ENCODE data around the gene ZNF618.

Gene ZNF618

DNA sequence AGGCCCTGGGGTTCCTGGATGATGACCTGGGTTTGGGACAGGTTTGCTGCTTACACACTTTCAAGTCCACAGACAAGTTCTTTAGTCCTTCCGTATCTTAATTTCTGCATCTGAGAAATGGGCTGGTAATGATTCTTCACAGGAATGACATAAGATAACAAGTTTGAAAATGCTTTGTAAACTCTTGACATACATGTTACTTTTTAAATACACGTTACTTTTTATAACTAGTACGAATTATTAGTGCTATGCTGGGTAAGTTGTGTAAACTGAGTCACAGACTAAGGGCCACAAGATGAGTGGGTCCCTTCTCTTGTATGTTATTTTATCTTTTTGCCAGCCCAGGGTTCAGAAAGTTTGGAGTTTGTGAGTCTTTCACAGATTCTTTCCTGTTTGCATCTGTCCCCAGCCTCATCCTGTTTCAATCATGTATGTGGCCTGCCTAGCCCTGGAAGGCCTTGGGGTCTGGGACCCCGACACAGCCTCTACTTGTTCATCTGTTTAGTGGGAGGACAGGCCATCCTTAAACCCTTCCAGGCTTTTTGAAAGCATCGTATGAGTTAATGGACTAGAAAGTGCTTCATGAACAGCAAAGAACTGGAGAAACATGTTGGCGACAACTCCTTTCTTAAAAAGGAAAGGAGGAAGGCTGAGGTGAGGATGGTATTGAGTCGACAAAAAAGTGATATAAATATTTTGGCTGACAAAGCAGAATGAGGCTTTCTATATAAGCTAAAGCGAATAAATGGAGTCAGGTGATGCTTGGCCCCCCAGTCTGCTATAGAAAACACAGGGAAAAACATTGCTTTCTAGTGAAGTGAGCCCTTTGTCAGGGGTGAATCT is 9.3 kb downstream of the ZNF618 start:
- no peak for DNase-seq

DNA sequence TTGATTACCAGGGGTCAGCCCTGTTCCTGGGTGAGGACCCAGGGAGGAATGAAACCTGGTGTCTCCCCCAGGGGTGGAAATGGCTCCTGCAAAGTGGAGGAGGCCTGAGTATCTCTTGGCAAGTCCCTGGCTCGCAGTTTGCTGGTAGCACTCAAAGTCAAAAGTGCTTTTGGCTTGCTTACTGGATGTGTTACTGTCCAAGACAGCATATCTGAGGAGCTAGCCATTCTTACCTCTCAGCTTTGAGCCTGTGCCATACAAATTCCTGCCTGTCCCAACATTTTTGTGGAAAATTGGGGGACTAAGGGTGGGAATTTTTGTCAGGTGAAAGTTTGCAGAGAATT is 9.9 kb downstream of the ZNF618 start:
- no peak for DNase-seq

DNA sequence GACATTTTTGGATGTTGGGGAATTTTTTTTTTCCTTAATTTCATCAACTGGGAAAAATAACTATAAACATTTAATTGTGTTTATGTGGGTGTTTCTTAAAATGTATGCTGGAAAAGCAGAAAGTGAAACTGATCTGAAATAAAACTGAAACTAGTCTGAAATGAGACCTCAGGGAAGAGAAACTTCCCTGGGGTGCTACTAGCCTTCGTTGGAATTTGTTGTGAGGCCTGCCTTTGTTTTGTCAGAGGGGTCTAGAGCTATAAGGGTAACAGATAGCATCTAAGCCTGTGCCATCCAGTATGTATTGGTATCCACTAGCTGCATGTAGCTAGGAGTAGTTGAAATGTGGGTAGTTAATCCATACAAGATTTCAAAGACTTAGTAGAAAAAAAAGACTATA is 10.4 kb downstream of the ZNF618 start:
- DNase-seq, result no peak

DNA sequence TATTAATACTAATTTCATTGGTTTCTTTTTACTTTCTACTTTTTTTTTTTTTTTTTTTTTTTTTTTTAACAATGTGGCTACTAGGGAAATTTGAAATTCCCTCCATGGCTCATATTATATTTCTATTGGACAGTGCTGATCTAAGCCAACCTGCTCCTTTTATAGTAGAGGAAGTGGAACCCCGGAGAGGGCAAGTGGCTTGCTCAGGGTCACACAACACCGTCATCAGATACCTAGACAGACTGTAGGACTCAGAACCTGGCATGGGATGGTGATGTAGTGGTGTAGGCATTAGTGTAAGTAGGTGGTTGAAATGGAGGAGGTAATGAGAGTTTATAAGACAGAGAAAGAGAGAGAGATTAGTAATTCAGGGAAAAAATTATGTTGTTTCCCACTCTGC is 10.8 kb downstream of the ZNF618 start:
- DNase-seq, result no peak

DNA sequence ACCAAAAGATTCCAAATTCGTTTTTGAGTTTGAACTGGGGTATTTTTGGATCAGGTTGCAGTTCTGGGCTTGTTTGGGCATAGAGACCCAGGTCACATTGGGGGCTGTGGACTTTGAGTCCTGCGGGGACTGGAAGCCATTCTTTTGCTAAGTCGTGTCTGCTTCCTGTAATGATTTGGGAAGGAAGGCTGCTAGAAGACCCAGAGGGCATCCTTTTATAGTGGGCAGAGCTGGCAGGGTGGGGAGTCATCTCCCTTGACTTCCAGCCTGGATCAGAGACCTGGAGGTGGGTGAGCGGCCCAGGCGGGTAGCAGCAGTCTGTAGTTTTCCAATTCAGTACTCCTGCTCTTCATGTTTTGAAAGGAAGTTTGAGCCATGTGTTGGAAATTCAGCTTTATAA is 11.3 kb downstream of the ZNF618 start:
- no peak for DNase-seq

DNA sequence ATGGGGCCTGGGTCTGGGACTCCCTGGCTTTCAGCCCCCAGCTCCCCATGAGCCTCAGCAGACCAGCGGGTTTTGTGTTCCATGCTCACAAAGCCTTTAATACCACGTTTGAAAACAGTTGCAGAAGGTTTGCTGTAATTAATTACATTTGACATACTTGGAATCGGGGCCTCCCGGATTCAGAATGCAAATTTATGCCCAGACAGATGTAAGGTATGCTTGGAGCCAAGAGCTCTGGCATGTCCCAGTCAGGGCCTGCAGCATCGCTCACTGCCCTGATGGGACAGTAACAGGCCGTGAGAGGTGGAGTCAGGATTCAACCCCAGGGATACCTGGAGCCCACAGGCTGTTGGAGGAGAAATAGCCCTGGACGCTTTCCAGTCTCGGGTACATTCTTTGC is 12.2 kb downstream of the ZNF618 start:
- DNase-seq, result no peak

DNA sequence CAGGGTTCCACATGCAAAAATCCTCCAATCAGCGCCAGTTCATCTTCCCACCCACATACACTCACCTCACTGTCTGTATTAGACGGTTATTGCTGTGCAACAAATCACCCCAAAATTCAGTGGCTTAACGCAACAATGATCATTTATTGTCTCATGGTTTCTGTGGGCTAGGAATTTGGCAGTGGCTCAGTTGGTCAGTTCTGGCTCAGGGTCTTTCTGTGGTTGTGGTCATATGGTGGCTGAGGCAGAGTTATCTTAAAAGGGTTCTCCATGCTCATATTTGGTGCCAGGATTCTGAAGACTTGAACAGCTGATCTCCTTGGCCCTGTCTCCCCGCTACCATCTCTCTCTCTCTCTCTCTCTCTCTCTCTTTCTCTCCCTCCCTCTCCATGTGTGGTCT is 12.9 kb downstream of the ZNF618 start:
- no peak for DNase-seq

DNA sequence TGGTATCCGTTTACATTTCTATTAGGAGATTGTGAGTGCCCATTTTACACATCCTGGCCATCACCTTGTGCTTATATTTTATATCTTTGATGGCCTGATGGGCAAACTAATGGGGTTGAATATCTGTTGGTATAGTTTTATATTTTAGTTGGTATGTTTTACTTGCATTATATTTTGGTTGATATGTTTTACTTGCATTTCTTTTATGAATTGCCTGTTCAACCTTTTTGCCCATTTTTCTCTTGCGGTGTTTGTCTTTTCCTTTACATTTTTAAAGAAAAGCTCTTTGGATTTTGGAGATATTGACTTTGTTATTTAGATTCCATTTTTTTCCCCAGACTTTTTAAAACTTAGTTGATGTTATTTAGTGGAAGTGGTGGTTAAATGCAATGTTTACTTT is 14.6 kb downstream of the ZNF618 start:
- no peak for DNase-seq

DNA sequence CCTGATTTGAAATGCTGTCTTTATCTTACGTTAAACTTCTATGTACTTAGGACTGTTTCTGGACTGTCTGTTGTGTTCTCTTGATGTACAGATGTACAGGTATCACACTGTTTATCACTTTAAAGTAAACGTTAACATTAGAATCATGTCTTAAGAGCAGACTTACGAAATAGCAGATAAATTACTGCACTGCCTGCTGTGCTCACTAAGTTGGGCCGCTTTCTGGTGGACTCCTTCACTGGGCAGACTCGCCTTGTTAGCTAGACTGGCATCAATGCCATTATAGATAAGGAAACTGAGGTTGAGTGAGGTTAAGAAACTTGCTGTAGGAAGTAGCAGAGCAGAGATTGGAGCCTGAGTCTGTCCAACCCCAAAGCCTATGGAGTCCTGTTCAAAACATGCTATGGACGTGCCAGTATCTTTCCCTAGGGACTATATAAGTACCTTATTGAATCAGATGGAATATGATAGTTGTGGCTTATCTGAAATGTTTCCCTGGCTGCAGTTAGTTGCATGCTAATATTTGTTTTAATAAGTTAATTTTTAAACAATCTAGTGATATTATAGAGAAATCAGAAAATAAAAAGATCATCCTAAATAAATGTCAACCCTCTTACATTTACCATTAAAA is 16.9 kb downstream of the ZNF618 start:
- DNase-seq, result no peak

DNA sequence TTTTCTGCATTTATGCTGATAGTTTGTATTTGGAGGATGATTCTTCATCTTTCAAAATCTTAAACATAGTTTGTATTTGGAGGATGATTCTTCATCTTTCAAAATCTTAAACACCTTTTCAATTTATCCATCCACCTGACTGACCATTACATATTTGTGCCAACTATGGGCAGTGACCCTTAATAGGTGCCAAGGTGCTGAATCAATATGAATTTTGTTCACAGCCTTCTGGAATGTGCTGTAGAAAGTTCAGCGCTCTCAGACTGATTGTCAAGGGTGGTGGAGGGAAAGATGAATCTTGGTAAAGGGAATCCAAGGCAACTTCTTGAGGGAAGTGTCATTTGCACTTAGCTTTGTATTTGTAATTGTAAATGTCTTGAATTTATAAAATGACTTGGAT is 18.1 kb downstream of the ZNF618 start:
- no peak for DNase-seq

DNA sequence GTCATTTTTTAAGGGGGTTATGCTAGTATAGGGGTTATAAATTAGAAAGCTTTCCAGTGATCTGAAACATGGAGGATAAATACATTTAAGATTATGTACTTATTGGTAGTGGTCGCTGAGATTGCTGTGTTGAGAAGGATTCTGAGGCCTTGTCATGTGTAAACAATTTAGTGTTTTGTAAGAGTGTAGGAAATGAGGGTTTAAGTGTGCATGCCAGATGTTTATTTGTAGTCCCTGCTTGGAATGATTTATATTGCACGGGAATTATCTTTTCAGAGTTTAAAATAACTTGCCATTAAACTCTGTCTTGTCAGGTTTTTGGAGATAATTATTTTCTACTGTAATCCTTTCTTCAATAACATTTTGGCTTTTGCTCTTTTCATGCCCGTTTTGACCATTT is 19.4 kb downstream of the ZNF618 start:
- DNase-seq, result no peak

DNA sequence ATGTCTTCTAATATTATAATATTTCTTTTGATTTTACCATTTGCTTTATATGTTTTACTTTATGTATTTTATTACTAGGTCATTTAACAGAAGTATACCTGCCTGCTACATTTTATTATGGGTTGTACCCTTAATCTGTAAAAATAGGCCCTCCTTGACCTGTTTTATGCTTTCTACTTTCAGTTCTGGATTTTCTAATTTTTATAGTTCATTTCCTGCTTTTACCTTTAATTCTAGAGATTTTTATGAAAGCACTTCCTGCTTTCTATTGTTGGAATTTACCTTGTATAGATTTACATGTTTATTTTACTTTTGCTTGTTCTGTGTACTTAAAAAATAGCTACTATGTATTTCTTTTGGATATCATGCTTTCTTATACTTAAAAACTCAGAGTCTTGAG is 20.6 kb downstream of the ZNF618 start:
- DNase-seq, result no peak

DNA sequence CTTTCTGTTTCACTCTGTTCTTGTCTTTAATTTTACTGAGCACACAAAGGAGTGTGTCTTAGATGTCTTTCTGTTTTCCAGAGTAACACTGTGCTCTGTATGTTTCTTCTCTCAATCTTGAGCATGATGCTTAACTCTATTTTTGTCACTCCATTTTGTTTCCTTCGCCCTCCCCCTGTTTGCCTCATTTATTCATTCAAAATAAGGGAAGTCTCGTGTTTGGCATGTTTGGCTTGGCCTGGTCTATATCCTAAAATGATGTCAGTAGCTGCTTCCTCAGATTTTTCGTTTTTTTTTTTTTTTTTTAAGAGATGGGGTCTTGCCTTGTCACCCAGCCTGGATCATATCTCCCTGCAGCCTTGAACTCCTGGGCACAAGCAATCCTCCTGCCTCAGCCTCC is 22.0 kb downstream of the ZNF618 start:
- DNase-seq, result no peak

DNA sequence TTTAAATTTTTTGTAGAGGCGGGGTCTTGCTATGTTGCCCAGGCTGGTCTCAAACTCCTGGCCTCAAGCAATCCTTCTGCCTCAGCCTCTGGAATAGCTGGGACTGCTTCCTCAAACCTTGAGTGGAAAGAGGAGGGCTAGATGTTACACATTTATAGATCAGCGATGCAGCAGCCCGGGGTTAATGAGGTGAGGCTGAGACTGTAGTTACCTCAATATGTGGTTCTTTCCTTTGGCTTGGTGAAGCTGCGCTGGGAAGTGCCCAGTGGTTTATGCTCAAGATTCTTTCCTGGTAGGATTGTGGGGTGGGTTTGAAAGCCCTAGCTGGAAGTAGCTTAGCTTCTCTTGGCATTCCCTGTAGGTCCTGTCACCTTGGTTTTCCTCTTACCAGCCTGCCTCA is 22.5 kb downstream of the ZNF618 start:
- no peak for DNase-seq

DNA sequence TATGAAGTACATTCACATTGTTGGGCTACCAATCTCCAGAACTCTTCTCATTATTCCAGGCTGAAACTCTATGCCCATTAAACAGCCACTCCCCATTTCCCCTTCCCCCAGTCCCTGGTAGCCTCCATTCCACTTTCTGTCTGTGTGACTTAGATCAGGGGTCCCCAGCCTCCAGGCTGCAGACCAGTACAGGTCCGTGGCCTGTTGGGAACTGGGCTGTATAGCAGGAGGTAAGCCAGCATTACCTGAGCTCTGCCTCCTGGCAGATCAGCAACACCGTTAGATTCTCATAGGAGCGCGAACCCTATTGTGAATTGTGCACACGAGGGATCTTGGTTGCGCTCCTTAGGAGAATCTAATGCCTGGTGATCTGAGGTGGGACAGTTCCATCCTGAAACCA is 23.1 kb downstream of the ZNF618 start:
- DNase-seq, result no peak

DNA sequence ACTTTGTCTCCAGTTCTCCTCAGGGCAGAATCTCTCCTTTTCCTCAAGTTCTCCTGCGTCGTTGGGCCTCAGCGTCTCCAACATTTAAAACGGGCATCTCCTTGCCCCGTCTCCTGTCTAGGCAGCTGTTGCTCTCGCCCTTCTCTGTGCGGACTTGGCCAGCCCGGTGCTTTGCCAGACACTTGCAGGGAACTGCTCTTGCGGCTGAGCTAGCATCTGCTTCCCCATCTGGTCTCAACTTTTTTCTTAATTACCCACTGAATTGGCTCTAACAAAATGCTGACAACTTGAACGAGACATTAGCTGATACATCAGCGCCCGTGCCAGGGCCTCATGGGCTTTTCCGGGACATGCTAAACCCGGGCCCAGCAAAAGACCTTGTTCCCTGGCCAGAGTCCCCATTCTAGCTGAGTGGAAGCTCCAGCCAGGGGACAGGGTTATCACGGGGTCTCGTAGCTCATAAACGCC is 25.1 kb downstream of the ZNF618 start:
- no peak for DNase-seq

DNA sequence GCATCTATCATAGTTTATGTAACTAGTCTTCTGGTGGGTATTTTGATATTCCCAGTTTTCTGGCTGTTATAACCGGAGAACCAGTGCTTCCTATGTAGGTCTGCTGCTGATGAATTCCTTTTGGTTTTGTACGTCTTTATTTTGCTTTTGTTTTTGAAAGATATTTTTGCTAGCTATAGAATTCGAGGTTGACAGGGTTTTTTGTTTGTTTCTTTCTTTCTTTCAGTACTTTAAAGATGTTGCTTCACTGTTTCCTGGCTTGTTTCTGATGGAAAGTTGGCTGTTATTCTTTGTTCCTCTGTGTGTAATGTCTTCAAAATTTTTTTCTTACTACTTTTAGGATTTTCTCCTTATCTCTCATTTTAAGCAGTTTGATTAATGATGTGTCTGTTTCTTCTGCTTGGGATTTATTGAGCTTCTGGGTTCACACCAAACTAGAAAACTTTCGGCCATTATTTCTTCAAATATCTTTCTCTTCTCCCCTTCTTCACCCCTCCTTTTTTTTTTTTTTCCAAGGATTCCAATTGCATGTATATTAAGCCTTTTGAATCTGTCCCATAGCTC is 27.5 kb downstream of the ZNF618 start:
- no peak for DNase-seq

DNA sequence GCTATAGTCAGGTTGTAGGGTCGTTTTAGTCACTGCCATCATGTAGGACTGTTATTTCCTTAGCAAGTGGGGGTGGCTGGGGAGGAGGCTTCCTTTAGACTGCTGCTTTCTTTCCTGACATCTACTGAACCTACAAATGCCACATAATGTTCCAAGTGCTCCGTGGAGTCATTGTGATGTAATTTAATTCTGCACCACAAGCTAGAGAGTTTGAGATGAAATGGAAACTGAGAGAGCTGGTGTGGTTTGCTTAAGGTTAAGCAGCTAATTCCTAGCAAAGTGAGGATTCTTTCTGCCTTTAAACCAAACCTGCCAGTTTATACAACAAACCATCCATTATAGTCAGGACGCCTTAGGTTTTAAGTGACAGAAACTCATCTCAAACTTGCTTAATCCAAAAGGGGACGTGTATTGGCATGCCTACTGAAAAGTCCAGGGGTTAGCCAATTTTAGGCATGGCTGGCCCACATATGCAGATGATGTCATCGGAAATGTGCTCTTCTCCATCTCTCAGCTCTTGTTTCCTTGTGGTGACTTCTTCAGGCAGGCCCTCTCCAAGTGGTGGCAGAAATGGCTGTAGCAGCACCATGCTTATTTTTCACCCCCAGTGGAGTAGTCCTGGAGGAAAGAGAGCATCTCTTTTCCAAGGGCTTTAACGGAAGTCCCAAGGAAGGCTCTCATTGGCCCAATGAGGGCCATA is 30.5 kb downstream of the ZNF618 start:
- no peak for DNase-seq

DNA sequence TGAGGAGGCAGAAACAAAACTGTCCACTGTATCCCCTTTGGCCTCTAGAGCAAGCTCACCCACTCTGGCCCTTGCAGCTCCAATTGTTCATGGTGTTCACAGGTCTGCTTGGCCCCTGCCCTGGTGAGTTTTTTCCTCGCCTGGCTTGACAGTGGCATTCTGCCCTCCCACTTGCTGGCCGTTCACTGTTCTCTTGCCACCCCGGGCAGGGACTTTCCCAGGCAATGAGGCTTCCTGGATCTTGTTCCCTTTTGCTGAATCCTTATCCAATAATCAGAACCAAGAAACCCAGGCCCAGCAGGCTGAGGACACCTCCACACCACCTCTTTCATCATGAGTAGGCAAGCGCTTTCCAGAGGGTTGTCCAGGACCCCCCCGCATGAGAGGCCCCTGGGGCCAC is 31.2 kb downstream of the ZNF618 start:
- no peak for DNase-seq

DNA sequence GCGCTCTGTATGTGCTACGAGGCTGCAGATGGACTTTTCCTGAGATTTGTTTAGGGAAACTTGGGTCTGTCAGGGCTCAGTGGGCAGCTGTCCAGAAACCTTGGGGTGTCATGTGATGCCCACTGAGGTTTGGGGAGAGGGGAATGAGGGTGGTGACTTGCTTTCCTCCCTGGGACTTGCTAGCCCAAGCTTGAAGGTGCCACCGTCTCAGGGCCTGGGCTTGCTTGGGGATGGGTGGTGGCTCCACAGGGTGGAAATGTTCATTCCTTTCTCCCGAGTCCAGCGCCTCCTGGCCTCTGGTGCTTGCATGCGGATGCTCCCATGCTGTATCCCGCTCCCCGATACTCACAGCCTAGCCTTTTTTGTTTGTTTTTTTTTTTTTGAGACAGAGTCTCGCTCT is 33.3 kb downstream of the ZNF618 start:
- DNase-seq, result no peak

DNA sequence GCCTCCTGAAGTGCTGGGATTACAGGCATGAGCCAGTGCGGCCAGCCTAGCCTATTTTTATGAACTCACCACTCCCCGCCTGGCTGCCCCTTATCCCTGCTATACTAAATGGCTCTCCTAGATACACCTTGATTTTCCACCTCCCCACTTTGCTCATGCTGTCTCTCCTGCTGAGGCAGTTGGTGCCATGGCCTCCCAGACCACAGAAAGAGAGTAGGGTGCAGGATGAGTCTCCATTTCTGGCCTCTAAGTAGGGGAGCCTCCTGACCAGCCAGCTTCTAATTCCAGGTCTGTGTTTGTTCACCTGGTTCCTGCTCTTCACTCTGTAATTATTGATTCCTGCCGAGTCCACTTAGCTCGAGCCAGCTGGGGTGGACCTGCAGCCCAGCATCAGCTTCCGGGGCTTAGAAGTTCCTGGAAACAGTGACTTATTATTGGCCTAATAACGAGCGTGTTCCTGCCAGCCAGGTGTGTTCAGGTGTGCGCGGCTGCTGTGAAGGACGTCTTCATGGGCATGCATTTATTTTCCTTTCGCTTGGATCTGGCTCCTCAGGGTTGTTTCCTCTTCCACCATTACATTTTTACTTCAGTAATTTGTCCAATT is 34.0 kb downstream of the ZNF618 start:
- no peak for DNase-seq

DNA sequence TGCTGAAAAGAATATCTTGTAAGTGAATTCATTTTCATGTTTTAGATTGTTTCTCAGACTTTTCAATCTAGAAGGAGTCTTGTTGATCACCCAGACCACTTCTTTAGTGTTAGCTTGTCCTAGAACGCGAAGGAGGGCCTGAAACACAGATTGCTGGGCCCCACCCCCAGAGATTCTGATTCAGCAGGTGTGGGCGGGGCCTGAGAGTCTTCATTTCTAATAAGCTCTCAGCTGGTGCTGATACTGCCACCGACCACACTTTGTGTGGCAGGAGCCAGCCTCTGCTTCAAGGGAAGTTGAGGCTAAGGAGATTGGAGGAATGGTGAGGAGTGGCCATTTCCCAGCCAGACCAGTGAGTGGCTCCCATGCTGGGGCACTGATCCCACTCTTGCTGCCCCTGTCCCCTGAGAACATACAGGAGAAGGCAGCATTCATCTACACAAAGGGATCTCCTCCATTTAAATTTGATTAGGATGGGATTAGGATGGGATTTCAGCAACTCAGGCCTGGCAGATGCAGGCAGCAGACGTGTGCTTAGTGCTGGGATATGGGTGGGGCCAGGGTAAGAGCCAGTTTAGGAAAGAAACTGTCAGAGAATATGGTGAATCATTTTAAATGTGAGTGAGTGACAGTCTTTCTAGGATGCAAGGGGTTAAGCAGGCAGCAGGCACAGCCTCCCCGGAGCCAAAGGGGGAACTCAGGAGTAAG is 35.9 kb downstream of the ZNF618 start:
- no peak for DNase-seq

DNA sequence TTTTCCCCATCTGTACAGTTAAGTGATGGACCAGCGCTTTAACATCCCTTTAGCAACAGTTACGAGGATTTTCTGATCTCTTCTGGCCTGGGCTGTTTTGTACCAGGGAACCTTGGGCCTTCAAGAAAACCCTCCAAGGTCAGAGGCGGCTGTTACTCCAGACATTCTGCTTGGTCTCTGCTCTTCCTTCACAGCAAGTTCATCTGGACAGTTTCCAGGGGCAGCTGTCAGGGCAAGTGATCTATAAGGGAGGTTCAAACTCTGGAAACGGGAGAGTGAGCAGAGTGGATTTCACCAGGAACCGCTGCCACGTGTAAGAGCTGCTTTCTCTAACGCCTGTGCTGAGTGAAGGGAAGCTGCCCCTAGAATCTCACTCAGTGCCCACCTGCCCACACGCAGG is 36.7 kb downstream of the ZNF618 start:
- DNase-seq, result no peak

Data from midbrain (tissue), 1 donor.